HG03520 (cell line): Measurements from ENCODE around the gene ANKRD33.

Experiments
- ATAC-seq: cut with Tn5 transposase; IDR thresholded peaks from one replicate; pipeline ENCODE4 v1.9.1; 2021; ENCODE audit warnings: mild to moderate bottlenecking, moderate library complexity; ENCODE audit not compliant: unreplicated experiment

ANKRD33 gene

DNA sequence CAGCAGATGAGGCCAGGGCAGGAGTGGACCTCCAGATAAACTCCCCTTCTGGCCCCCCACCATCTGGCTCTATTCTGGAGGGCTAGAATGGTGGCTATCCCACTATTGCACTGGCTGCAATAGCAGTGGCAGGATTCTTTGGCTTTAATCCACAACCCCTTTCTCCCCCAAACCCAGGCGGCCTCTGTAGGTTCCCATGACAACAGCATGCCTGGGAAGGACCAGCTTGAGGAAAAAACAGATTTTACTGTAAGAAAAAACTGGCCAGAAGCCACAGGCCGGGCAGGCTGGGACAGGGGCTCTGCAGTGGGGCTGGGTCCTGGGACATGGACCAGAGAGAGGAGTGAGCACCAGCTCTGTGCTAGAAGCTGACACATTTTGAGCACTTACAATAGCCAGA lies 50.0 kb downstream of the ANKRD33 start:
- ATAC-seq = no peak

DNA sequence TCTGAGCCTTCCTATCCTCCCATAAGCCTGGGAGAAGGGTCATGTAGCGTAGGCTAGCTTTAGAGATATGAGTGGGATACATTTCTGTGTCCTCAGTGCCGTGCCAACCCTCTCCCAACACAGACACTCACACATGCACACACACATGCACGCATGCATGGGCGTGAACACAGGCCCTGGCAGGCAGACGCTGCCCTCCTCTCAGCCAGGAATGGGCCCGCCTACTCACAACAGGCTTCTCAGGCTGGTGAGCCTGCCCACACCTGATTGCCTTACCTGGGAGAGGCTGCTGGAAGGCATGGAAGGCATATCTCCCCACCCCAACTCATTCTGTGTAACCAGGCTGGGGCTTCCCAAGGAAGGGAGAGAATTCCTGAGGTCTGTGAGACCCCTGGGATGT lies 50.8 kb downstream of the ANKRD33 start:
- ATAC-seq = no peak

GRCh38 chr12:51941011-51941581 lies 53.2 kb downstream of the ANKRD33 start:
- ATAC-seq = no peak
